ENCODE results near the gene ZCWPW1. TPM values are rescaled to one million over a fixed set of nuclear protein-coding genes. Genes with fewer than 3 reads are reported as not detected.

Gene ZCWPW1
- total and polyA plus RNA-seq, 10 of the 15 experiments (the other 5 are each of a cell fraction or from before 2014, with no cell fraction given) = 1.3 to 4.4 (median 3.7) TPM

DNA sequence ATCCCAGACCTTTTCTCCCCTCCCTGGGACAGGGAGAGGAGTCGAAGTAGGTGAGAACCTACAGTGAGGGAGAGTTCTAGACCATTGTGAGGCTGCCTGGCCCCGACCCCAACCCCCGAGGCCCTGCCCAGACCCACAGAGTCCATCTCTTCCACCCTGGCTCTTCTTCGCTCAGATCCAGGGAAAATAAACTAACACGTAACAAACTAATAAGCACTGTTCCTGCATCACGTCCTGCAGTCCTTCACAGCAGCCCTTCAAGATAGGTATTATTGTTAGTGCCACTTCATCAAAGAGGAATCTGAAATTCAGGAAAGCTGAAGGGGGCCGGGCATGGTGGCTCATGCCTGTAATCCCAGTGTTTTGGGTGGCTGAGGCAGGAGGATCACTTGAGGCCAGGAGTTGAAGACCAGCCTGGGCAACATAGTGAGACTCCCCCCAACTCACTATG, 35.7 kb upstream of the ZCWPW1 start, which contains the start of gene SPACDR:
Gene SPACDR (minus strand): TSS at position 51 of the 451 bp plus-strand sequence. CDS start 235 bp downstream, outside the sequence.
- no peak within 1 kb of the TSS for H3K9ac ChIP-seq (ENCODE audit: control insufficient read depth, insufficient read depth, low read length)
- SMC1A ChIA-PET (ENCODE audit: uncharacterized antibody, unreplicated experiment) = interaction anchor here (0.9 to 1.5 kb wide), 2 partner anchors 19 to 148 kb away, joined by 3 read pairs; partner anchors contain the start of gene MOSPD3
- no peak within 1 kb of the TSS for H3K4me3 ChIP-seq
- ATAC-seq (no peak), DNase-seq (ENCODE audit: low read depth, low spot score) (no peak), FAIRE-seq (no peak)
- WGBS (ENCODE audit: insufficient coverage, insufficient replicate concordance, low lambda C conversion rate, missing lambda C conversion rate) = 96% methylated on average over 6 of the region's 7 CpGs
- 0 out of 2 replicates have a peak, but pooled peaks cover under 1% of the 10 kb centered on the region for H3K79me2 ChIP-seq (ENCODE audit: control insufficient read depth, insufficient read depth, low read length)
- RAD21 ChIA-PET (ENCODE audit: unreplicated experiment) = no interaction called here
- no peak within 1 kb of the TSS for H3K27ac ChIP-seq (ENCODE audit: control insufficient read depth, insufficient read depth)
- H3K27me3 ChIP-seq (replicated peaks in 1 of 2; ENCODE audit: control insufficient read depth in 2 of 2, insufficient read depth in 2 of 2, low read length in 1 of 2) = no peaks in the 10 kb centered on the region
- H4K20me1 ChIP-seq (ENCODE audit: control insufficient read depth, insufficient read depth) = no peaks in the 10 kb centered on the region
- no peaks in the 10 kb centered on the region for H3K4me1 ChIP-seq (ENCODE audit: control insufficient read depth, insufficient read depth, low read length)
- no peak within 1 kb of the TSS for H3K4me2 ChIP-seq (ENCODE audit: control insufficient read depth, insufficient read depth)
- CTCF ChIA-PET = no interaction called here
- POLR2A ChIA-PET = interaction anchor here (0.9 kb wide), 1 partner anchor 31 kb away, joined by 5 read pairs; no protein-coding TSS in a partner anchor
- no peak for TF ChIP-seq POLR2A (IDR thresholded peaks at IDR 0.05; ENCODE audit: low read depth, low read length)
- no peak for TF ChIP-seq EZH2 (IDR thresholded peaks at IDR 0.05; ENCODE audit: borderline replicate concordance, control insufficient read depth, low read depth, low read length)
- TF ChIP-seq TBL1XR1 (IDR thresholded peaks at IDR 0.05; ENCODE audit: low read depth, low read length) = no peak
- no peak for TF ChIP-seq ATF3 (IDR thresholded peaks at IDR 0.05; ENCODE audit: borderline replicate concordance, extremely low read depth, low read depth, low read length)
- TF ChIP-seq SMAD1 (IDR thresholded peaks at IDR 0.05; ENCODE audit: low read depth, partially characterized antibody) = no peak
- no peak for TF ChIP-seq POLR2AphosphoS5 (IDR thresholded peaks at IDR 0.05; ENCODE audit: low read length)
- TF ChIP-seq KDM1A (IDR thresholded peaks at IDR 0.05; ENCODE audit: borderline replicate concordance) = no peak
- no peak for TF ChIP-seq LARP7 (IDR thresholded peaks at IDR 0.05)
- TF ChIP-seq ZBTB11 (CRISPR knock-in tag; IDR thresholded peaks at IDR 0.05) = no peak
- no peak for TF ChIP-seq EED (IDR thresholded peaks at IDR 0.05; ENCODE audit: low read depth)
- TF ChIP-seq NR2C1 (IDR thresholded peaks at IDR 0.05) = no peak
- TF ChIP-seq ELK1 (IDR thresholded peaks at IDR 0.05; ENCODE audit: low read depth, low read length) = no peak
- no peak for TF ChIP-seq SREBF1 (IDR thresholded peaks at IDR 0.05; ENCODE audit: low read length)
- H3K36me3 ChIP-seq (ENCODE audit: control insufficient read depth in 2 of 2, insufficient read depth in 2 of 2, low read length in 1 of 2) = peaks cover 4 to 6% of the 10 kb centered on the region in 2 experiments; a peak in 3 of 4 replicates
- no peaks in the 10 kb centered on the region for H3K9me3 ChIP-seq (replicated peaks; ENCODE audit: control insufficient read depth, insufficient read depth, low read length)
- in situ Hi-C loops (cut with MboI) (loop anchor here (25.0 kb wide), 1 partner anchor 223 kb away; the partner anchor contains the start of gene GIGYF1), intact Hi-C loops (cut with micrococcal nuclease; ENCODE audit: unreplicated experiment) (no loop called here)
- no TSS peak for BruUV-seq (replicated peaks)
- H2AFZ ChIP-seq (ENCODE audit: control insufficient read depth, low read depth, low read length) = no peak within 1 kb of the TSS
